GM21576 (cell line): ENCODE data around the gene CELA1.
A peak's percentile ranks its signal among the peaks of the same experiment; 100 is the strongest.

ENCODE experiments used
- ATAC-seq: cut with Tn5 transposase; IDR thresholded peaks from one replicate; pipeline ENCODE4 v1.9.1; 2021; ENCODE audit warnings: mild to moderate bottlenecking, moderate library complexity; ENCODE audit not compliant: unreplicated experiment

CELA1 gene

GRCh38 chr12:51377099-51377984 is 30.9 kb upstream of the CELA1 start:
- no peak for ATAC-seq

GRCh38 chr12:51374856-51375255 is 28.4 kb upstream of the CELA1 start:
- ATAC-seq: no peak

GRCh38 chr12:51374361-51374760 is 27.9 kb upstream of the CELA1 start:
- ATAC-seq: no peak

- no peak for ATAC-seq
Observed at GRCh38 chr12:51373187-51373586, 26.7 kb upstream of the CELA1 start.

GRCh38 chr12:51372021-51372420 is 25.5 kb upstream of the CELA1 start:
- no peak for ATAC-seq

GRCh38 chr12:51371295-51371953 is 24.9 kb upstream of the CELA1 start:
- ATAC-seq: no peak

- no peak for ATAC-seq
Observed at GRCh38 chr12:51370667-51371066, 24.2 kb upstream of the CELA1 start.

GRCh38 chr12:51369581-51369980 is 23.1 kb upstream of the CELA1 start:
- no peak for ATAC-seq

GRCh38 chr12:51368640-51369517 is 22.4 kb upstream of the CELA1 start:
- peak; percentile 95 for ATAC-seq

- no peak for ATAC-seq
Observed at GRCh38 chr12:51365276-51365675, 18.8 kb upstream of the CELA1 start.

- no peak for ATAC-seq
Observed at GRCh38 chr12:51364001-51364400, 17.5 kb upstream of the CELA1 start.

- ATAC-seq: no peak
Observed at GRCh38 chr12:51362747-51363342, 16.4 kb upstream of the CELA1 start.

GRCh38 chr12:51362307-51362706 is 15.8 kb upstream of the CELA1 start:
- ATAC-seq: no peak

GRCh38 chr12:51361161-51362016 is 14.9 kb upstream of the CELA1 start:
- ATAC-seq: no peak

- no peak for ATAC-seq
Observed at GRCh38 chr12:51360315-51360714, 13.8 kb upstream of the CELA1 start.

- no peak for ATAC-seq
Observed at GRCh38 chr12:51359851-51360250, 13.4 kb upstream of the CELA1 start.

GRCh38 chr12:51358496-51358895 is 12.0 kb upstream of the CELA1 start:
- no peak for ATAC-seq

GRCh38 chr12:51357374-51358047 is 11.0 kb upstream of the CELA1 start:
- ATAC-seq: peak; percentile 58

GRCh38 chr12:51351913-51352532 is 5.5 kb upstream of the CELA1 start:
- ATAC-seq: no peak
